Measurements from ENCODE around the gene ZSWIM3.

The ZSWIM3 gene

GRCh38 chr20:45919542-45920399 is 62.4 kb downstream of the ZSWIM3 start:
- H3K4me3 ChIP-seq (ENCODE audit: low read depth, low read length) = no peak overlapping the region
- DNase-seq (ENCODE audit: low read depth) = no peak
- no peak for TF ChIP-seq CTCF (IDR thresholded peaks at IDR 0.05; ENCODE audit: insufficient read depth, low read depth, low read length, missing control alignments)

GRCh38 chr20:45920462-45921336 is 63.3 kb downstream of the ZSWIM3 start:
- no peak for TF ChIP-seq CTCF (IDR thresholded peaks at IDR 0.05; ENCODE audit: insufficient read depth, low read depth, low read length, missing control alignments)
- no peak for DNase-seq (ENCODE audit: low read depth)
- no peak overlapping the region for H3K4me3 ChIP-seq (ENCODE audit: low read depth, low read length)

- H3K4me3 ChIP-seq (ENCODE audit: low read depth, low read length) = no peak overlapping the region
- DNase-seq (ENCODE audit: low read depth) = no peak
- TF ChIP-seq CTCF (IDR thresholded peaks at IDR 0.05; ENCODE audit: insufficient read depth, low read depth, low read length, missing control alignments) = no peak
Measured at GRCh38 chr20:45921337-45922189, 64.1 kb downstream of the ZSWIM3 start.

- no peak for TF ChIP-seq CTCF (IDR thresholded peaks at IDR 0.05; ENCODE audit: insufficient read depth, low read depth, low read length, missing control alignments)
- H3K4me3 ChIP-seq (ENCODE audit: low read depth, low read length) = no peak overlapping the region
- no peak for DNase-seq (ENCODE audit: low read depth)
Measured at GRCh38 chr20:45924391-45925261, 67.2 kb downstream of the ZSWIM3 start.

GRCh38 chr20:45925821-45926506 is 68.5 kb downstream of the ZSWIM3 start:
- no peak overlapping the region for H3K4me3 ChIP-seq (ENCODE audit: low read depth, low read length)
- no peak for DNase-seq (ENCODE audit: low read depth)
- TF ChIP-seq CTCF (IDR thresholded peaks at IDR 0.05; ENCODE audit: insufficient read depth, low read depth, low read length, missing control alignments) = no peak

Data from GM12865 (cell line).